ENCODE measurements around the gene FARSA. TPM values are rescaled to one million over a fixed set of nuclear protein-coding genes. Genes with fewer than 3 reads are reported as not detected.
A peak's percentile ranks its signal among the peaks of the same experiment; 100 is the strongest.

FARSA gene
- total and polyA plus RNA-seq, 2 of the 13 experiments (the other 11 are each of a cell fraction or from before 2014, with no cell fraction given) = 25.9 to 72.0 TPM

- TF ChIP-seq, protein P1, sequence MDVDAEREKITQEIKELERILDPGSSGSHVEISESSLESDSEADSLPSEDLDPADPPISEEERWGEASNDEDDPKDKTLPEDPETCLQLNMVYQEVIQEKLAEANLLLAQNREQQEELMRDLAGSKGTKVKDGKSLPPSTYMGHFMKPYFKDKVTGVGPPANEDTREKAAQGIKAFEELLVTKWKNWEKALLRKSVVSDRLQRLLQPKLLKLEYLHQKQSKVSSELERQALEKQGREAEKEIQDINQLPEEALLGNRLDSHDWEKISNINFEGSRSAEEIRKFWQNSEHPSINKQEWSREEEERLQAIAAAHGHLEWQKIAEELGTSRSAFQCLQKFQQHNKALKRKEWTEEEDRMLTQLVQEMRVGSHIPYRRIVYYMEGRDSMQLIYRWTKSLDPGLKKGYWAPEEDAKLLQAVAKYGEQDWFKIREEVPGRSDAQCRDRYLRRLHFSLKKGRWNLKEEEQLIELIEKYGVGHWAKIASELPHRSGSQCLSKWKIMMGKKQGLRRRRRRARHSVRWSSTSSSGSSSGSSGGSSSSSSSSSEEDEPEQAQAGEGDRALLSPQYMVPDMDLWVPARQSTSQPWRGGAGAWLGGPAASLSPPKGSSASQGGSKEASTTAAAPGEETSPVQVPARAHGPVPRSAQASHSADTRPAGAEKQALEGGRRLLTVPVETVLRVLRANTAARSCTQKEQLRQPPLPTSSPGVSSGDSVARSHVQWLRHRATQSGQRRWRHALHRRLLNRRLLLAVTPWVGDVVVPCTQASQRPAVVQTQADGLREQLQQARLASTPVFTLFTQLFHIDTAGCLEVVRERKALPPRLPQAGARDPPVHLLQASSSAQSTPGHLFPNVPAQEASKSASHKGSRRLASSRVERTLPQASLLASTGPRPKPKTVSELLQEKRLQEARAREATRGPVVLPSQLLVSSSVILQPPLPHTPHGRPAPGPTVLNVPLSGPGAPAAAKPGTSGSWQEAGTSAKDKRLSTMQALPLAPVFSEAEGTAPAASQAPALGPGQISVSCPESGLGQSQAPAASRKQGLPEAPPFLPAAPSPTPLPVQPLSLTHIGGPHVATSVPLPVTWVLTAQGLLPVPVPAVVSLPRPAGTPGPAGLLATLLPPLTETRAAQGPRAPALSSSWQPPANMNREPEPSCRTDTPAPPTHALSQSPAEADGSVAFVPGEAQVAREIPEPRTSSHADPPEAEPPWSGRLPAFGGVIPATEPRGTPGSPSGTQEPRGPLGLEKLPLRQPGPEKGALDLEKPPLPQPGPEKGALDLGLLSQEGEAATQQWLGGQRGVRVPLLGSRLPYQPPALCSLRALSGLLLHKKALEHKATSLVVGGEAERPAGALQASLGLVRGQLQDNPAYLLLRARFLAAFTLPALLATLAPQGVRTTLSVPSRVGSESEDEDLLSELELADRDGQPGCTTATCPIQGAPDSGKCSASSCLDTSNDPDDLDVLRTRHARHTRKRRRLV (CRISPR knock-in tag; IDR thresholded peaks at IDR 0.05) = no peak
- TF ChIP-seq RBM22 (optimal IDR thresholded peaks at IDR 0.05; ENCODE audit: low read length) = peak; percentile 24
Measured at GRCh38 chr19:12922959-12923358, 10.6 kb downstream of the FARSA start (continued).

- TF ChIP-seq POLR2G (IDR thresholded peaks at IDR 0.05; ENCODE audit: low read depth, low read length) (peak; percentile 41; the same call in 1 of the 2 replicates), ZNF138 (CRISPR knock-in tag; IDR thresholded peaks at IDR 0.05; ENCODE audit: low read depth) (no peak)
- H3K79me2 ChIP-seq (ENCODE audit: insufficient read depth, low read length) = no peaks in the 10 kb centered on the region
- no peak overlapping the region for H3K4me2 ChIP-seq (ENCODE audit: low read depth, low read length)
- ChIA-PET POLR2A (interaction anchor here (0.6 to 2.5 kb wide), 6 partner anchors 8 to 30 kb away, joined by 3 to 12 read pairs (median 6); partner anchors contain the start of genes FARSA, GCDH and RAD23A), CTCF (ENCODE audit: low intra/inter-chr PET ratio, low total read pairs) (no interaction called here)
- no peaks in the 10 kb centered on the region for H4K20me1 ChIP-seq (ENCODE audit: insufficient read depth, low read length)
- ATAC-seq (no peak), DNase-seq (ENCODE audit: low spot score) (no peak), FAIRE-seq (no peak)
- no TSS peak for BruUV-seq (replicated peaks)
- H3K4me3 ChIP-seq (replicated peaks in 1 of 3; ENCODE audit: insufficient read depth in 1 of 3, low read depth in 2 of 3, low read length in 3 of 3) = no peak overlapping the region
- 74% methylated on average over 3 of the region's 3 CpGs for WGBS (ENCODE audit: low lambda C conversion rate)
- no peaks in the 10 kb centered on the region; a peak in 1 of 5 replicates for H3K27me3 ChIP-seq (ENCODE audit: control insufficient read depth in 1 of 2, insufficient read depth in 2 of 2, low read length in 2 of 2)
- no peak overlapping the region for H3K27ac ChIP-seq (ENCODE audit: extremely low read length, insufficient read depth, low read length)
- no peaks in the 10 kb centered on the region for H3K4me1 ChIP-seq (ENCODE audit: insufficient read depth, low read length)
- no peak overlapping the region for H3K9ac ChIP-seq (ENCODE audit: insufficient read depth, low read depth, low read length)
- H3K9me3 ChIP-seq (ENCODE audit: low read length) = no peaks in the 10 kb centered on the region
- H3K36me3 ChIP-seq (replicated peaks in 1 of 2; ENCODE audit: control insufficient read depth in 1 of 2, insufficient read depth in 2 of 2, low read length in 2 of 2) = peaks cover 17 to 27% of the 10 kb centered on the region in 2 experiments
- in situ Hi-C loops (cut with HindIII; ENCODE audit: extremely low pct_ligation_motif_present, low pct_unique_long_range_greater_than_20kb) (no loop called here), intact Hi-C loops (cut with micrococcal nuclease; ENCODE audit: unreplicated experiment) (no loop called here)
- H2AFZ ChIP-seq (ENCODE audit: low read length) = no peak overlapping the region
Measured at GRCh38 chr19:12921047-12921446, 12.5 kb downstream of the FARSA start.

Data from HepG2 (cell line).